ENCODE measurements around the gene RP2. TPM values are rescaled to one million over a fixed set of nuclear protein-coding genes. Genes with fewer than 3 reads are reported as not detected.
A peak's percentile ranks its signal among the peaks of the same experiment; 100 is the strongest.

RP2 gene
- total and polyA plus RNA-seq, 2 of the 8 experiments (the other 6 are each of a cell fraction or from before 2014, with no cell fraction given) = 2.2 to 6.9 TPM

DNA sequence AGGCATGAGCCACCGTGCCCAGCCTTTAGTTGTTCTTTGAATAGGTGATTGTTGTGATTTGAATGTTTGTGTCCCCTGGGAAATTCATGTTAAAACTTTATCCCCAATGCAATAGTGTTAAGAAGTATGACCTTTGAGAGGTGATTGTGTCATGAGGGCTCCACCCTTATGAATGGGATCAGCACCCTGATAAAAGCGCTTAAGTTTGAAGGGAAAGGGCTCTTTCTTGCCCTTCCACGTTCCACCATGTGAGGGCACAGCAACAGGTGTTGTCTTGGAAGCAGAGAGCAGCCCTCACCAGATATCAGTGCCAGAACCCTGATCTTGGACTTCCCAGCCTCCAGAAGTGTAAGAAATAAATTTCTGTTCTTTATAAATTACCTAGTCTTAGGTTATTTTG lies 33.7 kb upstream of the RP2 start:
- no peak overlapping the region for H4K5ac ChIP-seq (ENCODE audit: insufficient read length, low read depth, low read length)
- 69% methylated on average over 3 of the region's 3 CpGs; no CpG with 5 or more reads in 1 of the 2 experiments for WGBS, 2 experiments (ENCODE audit: extremely low coverage in 1 of 2, insufficient coverage in 1 of 2, insufficient read length in 1 of 2, insufficient replicate concordance in 2 of 2, low coverage in 1 of 2, low lambda C conversion rate in 2 of 2, missing lambda C conversion rate in 1 of 2)
- no peak overlapping the region for H3K56ac ChIP-seq (replicated peaks; ENCODE audit: insufficient read length, low read depth, low read length)
- DNase-seq (ENCODE audit: low read depth in 1 of 2, low spot score in 2 of 2) (no peak), FAIRE-seq (no peak)
- H2AFZ ChIP-seq (ENCODE audit: low read length) = no peak overlapping the region
- no peak overlapping the region for H3K18ac ChIP-seq (ENCODE audit: extremely low read depth, low read length)
- H3K14ac ChIP-seq (ENCODE audit: insufficient read length) = no peak overlapping the region
- H2AK5ac ChIP-seq (ENCODE audit: low read depth, low read length) = no peak overlapping the region
- H2BK5ac ChIP-seq (ENCODE audit: low read depth, low read length) = no peak overlapping the region
- H4K20me1 ChIP-seq (replicated peaks in 1 of 2; ENCODE audit: control insufficient read depth in 1 of 2, insufficient read depth in 2 of 2, low read length in 2 of 2) = no peaks in the 10 kb centered on the region
- ChIA-PET POLR2A (ENCODE audit: partially characterized antibody) (no interaction called here), CTCF (ENCODE audit: partially characterized antibody) (interaction anchor here (1.4 kb wide), 1 partner anchor 374 kb away, joined by 3 read pairs; no protein-coding TSS in a partner anchor)
- H4K8ac ChIP-seq (ENCODE audit: extremely low read depth, insufficient read depth, low read length) = no peak overlapping the region
- H3K9me3 ChIP-seq (ENCODE audit: insufficient read depth in 2 of 2, low read depth in 1 of 2, low read length in 1 of 2) = no peaks in the 10 kb centered on the region
- H3K4ac ChIP-seq (replicated peaks; ENCODE audit: insufficient read length, low read depth, low read length) = no peak overlapping the region
- H2BK120ac ChIP-seq (replicated peaks; ENCODE audit: low read depth, low read length) = no peak overlapping the region
- no peaks in the 10 kb centered on the region for H3K79me2 ChIP-seq (ENCODE audit: control insufficient read depth in 1 of 2, insufficient read depth in 2 of 2, low read length in 2 of 2)
- H2BK15ac ChIP-seq (ENCODE audit: low read length) = no peak overlapping the region
- no peak for TF ChIP-seq PHF8 (conservative IDR thresholded peaks at IDR 0.05; ENCODE audit: low read depth, low read length)
- TF ChIP-seq RAD21 (IDR thresholded peaks at IDR 0.05 in 1 of 2, conservative IDR thresholded peaks at IDR 0.05 in 1 of 2; ENCODE audit: low read depth in 2 of 2, low read length in 2 of 2) = peak; percentile 29 to 44
- TF ChIP-seq, protein P1, sequence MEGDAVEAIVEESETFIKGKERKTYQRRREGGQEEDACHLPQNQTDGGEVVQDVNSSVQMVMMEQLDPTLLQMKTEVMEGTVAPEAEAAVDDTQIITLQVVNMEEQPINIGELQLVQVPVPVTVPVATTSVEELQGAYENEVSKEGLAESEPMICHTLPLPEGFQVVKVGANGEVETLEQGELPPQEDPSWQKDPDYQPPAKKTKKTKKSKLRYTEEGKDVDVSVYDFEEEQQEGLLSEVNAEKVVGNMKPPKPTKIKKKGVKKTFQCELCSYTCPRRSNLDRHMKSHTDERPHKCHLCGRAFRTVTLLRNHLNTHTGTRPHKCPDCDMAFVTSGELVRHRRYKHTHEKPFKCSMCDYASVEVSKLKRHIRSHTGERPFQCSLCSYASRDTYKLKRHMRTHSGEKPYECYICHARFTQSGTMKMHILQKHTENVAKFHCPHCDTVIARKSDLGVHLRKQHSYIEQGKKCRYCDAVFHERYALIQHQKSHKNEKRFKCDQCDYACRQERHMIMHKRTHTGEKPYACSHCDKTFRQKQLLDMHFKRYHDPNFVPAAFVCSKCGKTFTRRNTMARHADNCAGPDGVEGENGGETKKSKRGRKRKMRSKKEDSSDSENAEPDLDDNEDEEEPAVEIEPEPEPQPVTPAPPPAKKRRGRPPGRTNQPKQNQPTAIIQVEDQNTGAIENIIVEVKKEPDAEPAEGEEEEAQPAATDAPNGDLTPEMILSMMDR (IDR thresholded peaks at IDR 0.05; ENCODE audit: control extremely low read depth in 1 of 3, insufficient read depth in 1 of 3, low read depth in 1 of 3, low read length in 3 of 3) = peak in 2 of 3 experiments; percentile 31 to 36; a peak in 2 of 4 replicates
- H3K4me1 ChIP-seq (replicated peaks in 1 of 4; ENCODE audit: control insufficient read depth in 3 of 4, insufficient read depth in 4 of 4, low read length in 3 of 4) = no peaks in the 10 kb centered on the region
- no peak overlapping the region for H3K27ac ChIP-seq (ENCODE audit: low read depth, low read length)
- no peaks in the 10 kb centered on the region for H3K27me3 ChIP-seq (replicated peaks in 1 of 4; ENCODE audit: control insufficient read depth in 3 of 4, extremely low read depth in 1 of 4, insufficient read depth in 3 of 4, low read length in 3 of 4)
- no peaks in the 10 kb centered on the region for H3K79me1 ChIP-seq (ENCODE audit: low read depth, low read length)
- no peak overlapping the region for H3K9ac ChIP-seq (replicated peaks in 1 of 4; ENCODE audit: extremely low read depth in 1 of 4, low read depth in 3 of 4, low read length in 3 of 4)
- no peak overlapping the region for H3K4me3 ChIP-seq (ENCODE audit: extremely low read depth in 1 of 4, insufficient read depth in 2 of 4, low read depth in 3 of 4, low read length in 4 of 4)
- H3K36me3 ChIP-seq (ENCODE audit: control insufficient read depth in 2 of 4, insufficient read depth in 4 of 4, low read length in 3 of 4) = no peaks in the 10 kb centered on the region
- H3K23me2 ChIP-seq (ENCODE audit: low read depth, low read length) = no peaks in the 10 kb centered on the region; the same call in 1 of the 2 replicates
- H3K23ac ChIP-seq (ENCODE audit: insufficient read length) = no peak overlapping the region
- H4K91ac ChIP-seq (replicated peaks; ENCODE audit: insufficient read length, low read length) = no peak overlapping the region
- H2BK12ac ChIP-seq (ENCODE audit: low read depth, low read length) = no peak overlapping the region
- H3K4me2 ChIP-seq (ENCODE audit: insufficient read depth in 1 of 2, low read depth in 2 of 2, low read length in 2 of 2) = no peak overlapping the region
- H2BK20ac ChIP-seq (ENCODE audit: low read length) = no peak overlapping the region
